SK-N-SH treated with all-trans-retinoic acid at 6 μM for 48 hours (cell line): Measurements from ENCODE around the gene ATP6V0C.
"Not testable (repeated sequence)": the region's sequence is repeated elsewhere in the genome, so short reads cannot be mapped to it uniquely, and the experiment has no call there.

Experiments
- ATAC-seq: fragments of 200-7000 bp; cut with Tn5 transposase; 3 replicates; pipeline ENCODE4 v1.9.1; 2020; ENCODE audit warnings: mild to moderate bottlenecking, moderate library complexity
- ARNTL ChIP-seq: fragments of 450-650 bp; formaldehyde crosslinking; IDR thresholded peaks from 2 replicates; pipeline ENCODE4 v1.5.0; 2020; ENCODE audit warnings: low read depth, mild to moderate bottlenecking, moderate library complexity, borderline replicate concordance
- BACH2 ChIP-seq: fragments of 250-450 bp; sonication (Bioruptor Pico); IDR thresholded peaks from 2 replicates; pipeline ENCODE4 v1.9.0; 2021; ENCODE audit warnings: mild to moderate bottlenecking, borderline replicate concordance
- CREB5 ChIP-seq: fragments of 250-450 bp; sonication (Bioruptor Pico); IDR thresholded peaks from 2 replicates; pipeline ENCODE4 v1.5.1; 2020; ENCODE audit warnings: low read depth, mild to moderate bottlenecking, moderate library complexity
- CSDC2 ChIP-seq: fragments of 250-450 bp; sonication (Bioruptor Pico); IDR thresholded peaks from 2 replicates; pipeline ENCODE4 v1.5.0; 2020; ENCODE audit warnings: mild to moderate bottlenecking, moderate library complexity
- CSRNP3 ChIP-seq: fragments of 250-450 bp; sonication (Bioruptor Pico); IDR thresholded peaks from 2 replicates; pipeline ENCODE4 v1.5.1; 2021; ENCODE audit warnings: mild to moderate bottlenecking, moderate library complexity
- ESRRG ChIP-seq: fragments of 250-450 bp; sonication (Bioruptor Pico); IDR thresholded peaks from 2 replicates; pipeline ENCODE4 v1.6.1; 2021; ENCODE audit warnings: mild to moderate bottlenecking
- GLIS3 ChIP-seq: fragments of 250-450 bp; sonication (Bioruptor Pico); IDR thresholded peaks from 2 replicates; pipeline ENCODE4 v1.5.0; 2020; ENCODE audit warnings: mild to moderate bottlenecking, moderate library complexity
- ISL1 ChIP-seq: fragments of 250-450 bp; sonication (Bioruptor Pico); IDR thresholded peaks from 2 replicates; pipeline ENCODE4 v2.1.2; 2022; ENCODE audit warnings: mild to moderate bottlenecking, moderate library complexity
- OSR1 ChIP-seq: fragments of 250-450 bp; sonication (Bioruptor Pico); IDR thresholded peaks from 2 replicates; pipeline ENCODE4 v1.8.0; 2022; ENCODE audit warnings: moderate library complexity, mild to moderate bottlenecking, inconsistent platforms
- PATZ1 ChIP-seq: fragments of 250-450 bp; sonication (Bioruptor Pico); IDR thresholded peaks from 2 replicates; pipeline ENCODE4 v1.8.0; 2020; ENCODE audit warnings: mild to moderate bottlenecking, moderate library complexity, borderline replicate concordance
- POU6F1 ChIP-seq: fragments of 250-450 bp; sonication (Bioruptor Pico); IDR thresholded peaks from 2 replicates; pipeline ENCODE4 v1.8.0; 2021; ENCODE audit warnings: low read depth, mild to moderate bottlenecking, moderate library complexity, borderline replicate concordance
- PPARA ChIP-seq: fragments of 250-450 bp; sonication (Bioruptor Pico); IDR thresholded peaks from 2 replicates; pipeline ENCODE4 v1.5.0; 2020; ENCODE audit warnings: mild to moderate bottlenecking, borderline replicate concordance
- SNAI2 ChIP-seq: fragments of 250-450 bp; sonication (Bioruptor Pico); IDR thresholded peaks from 2 replicates; pipeline ENCODE4 v1.5.0; 2020; ENCODE audit warnings: mild to moderate bottlenecking, moderate library complexity
- TCF4 ChIP-seq: fragments of 250-450 bp; sonication (Bioruptor Pico); IDR thresholded peaks from 2 replicates; pipeline ENCODE4 v1.8.0; 2021; ENCODE audit warnings: mild to moderate bottlenecking, moderate library complexity, borderline replicate concordance
- TSHZ2 ChIP-seq: fragments of 250-450 bp; sonication (Bioruptor Pico); IDR thresholded peaks from 2 replicates; pipeline ENCODE4 v1.5.0; 2020; ENCODE audit warnings: mild to moderate bottlenecking, moderate library complexity
- ZC3H10 ChIP-seq: fragments of 250-450 bp; sonication (Bioruptor Pico); IDR thresholded peaks from 2 replicates; pipeline ENCODE4 v1.5.1; 2021; ENCODE audit warnings: mild to moderate bottlenecking, moderate library complexity
- ZFP3 ChIP-seq: fragments of 250-450 bp; sonication (Bioruptor Pico); IDR thresholded peaks from 2 replicates; pipeline ENCODE4 v1.5.0; 2020; ENCODE audit warnings: mild to moderate bottlenecking, moderate library complexity
- ZFP30 ChIP-seq: fragments of 450-650 bp; formaldehyde crosslinking; IDR thresholded peaks from 2 replicates; pipeline ENCODE4 v1.5.0; 2022; ENCODE audit warnings: mild to moderate bottlenecking, moderate library complexity
- ZNF565 ChIP-seq: fragments of 450-650 bp; formaldehyde crosslinking; conservative IDR thresholded peaks from 2 replicates; pipeline ENCODE4 v1.5.0; 2020; ENCODE audit warnings: low read depth, mild to moderate bottlenecking, moderate library complexity
- ZNF70 ChIP-seq: fragments of 450-650 bp; formaldehyde crosslinking; IDR thresholded peaks from 2 replicates; pipeline ENCODE4 v1.5.0; 2020; ENCODE audit warnings: mild to moderate bottlenecking, moderate library complexity
- ZNF8 ChIP-seq: fragments of 450-650 bp; formaldehyde crosslinking; IDR thresholded peaks from 2 replicates; pipeline ENCODE4 v1.5.0; 2020; ENCODE audit warnings: mild to moderate bottlenecking, moderate library complexity

Gene ATP6V0C

GRCh38 chr16:2531371-2531695 lies 17.6 kb downstream of the ATP6V0C start, which contains the start of gene CEMP1:
Gene CEMP1, minus strand, starts transcription at chr16:2531408. Its CDS starts 335 bp downstream, at chr16:2531073.
- TF ChIP-seq CREB5 (CRISPR knock-in tag) (no peak), ZNF565 (no peak), ZNF8 (no peak), TCF4 (CRISPR knock-in tag) (no peak), ESRRG (no peak), CSDC2 (CRISPR knock-in tag) (no peak)
- ATAC-seq = peak; percentile 11

GRCh38 chr16:2531696-2532493 lies 18.1 kb downstream of the ATP6V0C start:
- TF ChIP-seq GLIS3 (CRISPR knock-in tag) (peak; percentile 45; the same call in 1 of the 2 replicates), PATZ1 (CRISPR knock-in tag) (no peak), ZNF565 (no peak)
- ATAC-seq = peak; percentile 92

- ATAC-seq = peak; percentile 23
- no peak for TF ChIP-seq BACH2 (CRISPR knock-in tag)
- TF ChIP-seq ZNF565 = no peak
- TF ChIP-seq ZC3H10 (CRISPR knock-in tag) = no peak
- TF ChIP-seq ZFP3 = no peak
- TF ChIP-seq OSR1 (CRISPR knock-in tag) = no peak
- TF ChIP-seq CSRNP3 (CRISPR knock-in tag) = no peak
- TF ChIP-seq SNAI2 (CRISPR knock-in tag) = no peak
- TF ChIP-seq TSHZ2 (CRISPR knock-in tag) = no peak
- TF ChIP-seq ZNF8 = no peak
These were observed 18.9 kb downstream of the ATP6V0C start for GRCh38 chr16:2532494-2533141.

- ATAC-seq = not testable (repeated sequence)
These were observed 19.5 kb downstream of the ATP6V0C start for GRCh38 chr16:2533142-2533755.

- no peak for ATAC-seq
- no peak for TF ChIP-seq ISL1 (CRISPR knock-in tag)
- no peak for TF ChIP-seq POU6F1 (CRISPR knock-in tag)
- no peak for TF ChIP-seq ZNF8
- TF ChIP-seq GLIS3 (CRISPR knock-in tag) = no peak
- no peak for TF ChIP-seq PPARA (CRISPR knock-in tag)
- TF ChIP-seq ZNF70 (CRISPR knock-in tag) = no peak
- TF ChIP-seq ZFP3 = no peak
- no peak for TF ChIP-seq ZFP30 (CRISPR knock-in tag)
- TF ChIP-seq OSR1 (CRISPR knock-in tag) = no peak
- no peak for TF ChIP-seq BACH2 (CRISPR knock-in tag)
- TF ChIP-seq PATZ1 (CRISPR knock-in tag) = no peak
- TF ChIP-seq ESRRG = no peak
- TF ChIP-seq SNAI2 (CRISPR knock-in tag) = no peak
- no peak for TF ChIP-seq ARNTL (CRISPR knock-in tag)
These were observed 20.2 kb downstream of the ATP6V0C start for GRCh38 chr16:2533912-2534311.

GRCh38 chr16:2534335-2534734 lies 20.6 kb downstream of the ATP6V0C start:
- ATAC-seq = not testable (repeated sequence)
